Measurements from ENCODE around the gene MMP26.

The MMP26 gene

DNA sequence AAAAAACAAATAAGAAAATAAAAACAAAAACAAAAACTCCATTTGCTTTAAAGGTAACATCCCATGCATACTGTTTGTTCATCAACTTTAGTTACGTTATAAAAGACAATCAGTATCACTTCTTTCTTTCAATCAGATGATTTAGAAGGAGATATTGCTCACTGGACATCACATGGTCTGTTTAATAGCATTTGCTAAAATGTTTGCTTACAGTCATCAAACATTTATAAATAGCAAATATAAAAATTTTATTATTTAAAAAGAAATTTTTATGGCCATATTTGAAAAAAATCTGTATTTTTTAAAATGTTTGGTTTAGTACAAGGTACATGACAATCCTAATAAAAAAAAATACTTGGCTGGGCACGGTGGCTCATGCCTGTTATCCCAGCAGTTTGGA is 22.6 kb downstream of the MMP26 start:
- DNase-seq, result no peak

DNA sequence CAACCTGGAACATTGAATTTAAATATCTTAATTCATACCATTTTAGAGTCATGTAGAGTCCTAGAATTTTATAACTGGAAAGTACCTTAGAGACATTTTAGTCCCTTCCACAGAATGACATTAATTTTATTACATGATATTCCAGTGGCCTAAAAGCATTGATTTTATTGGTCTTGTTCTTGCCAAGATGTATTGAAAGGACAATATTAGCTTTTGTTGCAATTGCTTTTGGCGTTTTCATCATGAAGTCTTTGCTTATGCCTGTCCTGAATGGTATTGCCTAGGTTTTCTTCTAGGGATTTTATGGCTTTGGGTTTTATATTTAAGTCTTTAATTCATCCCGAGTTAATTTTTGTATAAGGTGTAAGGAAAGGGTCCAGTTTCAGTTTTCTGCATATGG is 36.2 kb downstream of the MMP26 start:
- DNase-seq, result no peak

DNA sequence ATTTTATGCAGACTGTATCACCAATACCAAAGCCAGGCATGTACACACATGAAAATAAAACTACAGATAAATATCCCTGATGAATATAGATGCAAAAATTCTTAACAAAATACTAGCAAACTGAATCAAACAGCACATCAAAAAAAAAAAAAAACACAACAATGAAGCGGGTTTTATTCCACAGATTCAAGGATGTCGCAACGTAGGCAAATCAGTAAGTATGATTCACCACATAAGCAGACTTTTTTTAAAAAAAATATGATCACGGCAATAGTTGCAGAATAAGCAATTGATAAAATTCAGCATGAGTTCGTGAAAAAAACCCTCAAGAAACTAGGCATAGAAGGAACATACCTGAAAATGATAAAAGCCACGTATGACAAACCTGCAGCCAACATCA is 43.9 kb downstream of the MMP26 start:
- no peak for DNase-seq

DNA sequence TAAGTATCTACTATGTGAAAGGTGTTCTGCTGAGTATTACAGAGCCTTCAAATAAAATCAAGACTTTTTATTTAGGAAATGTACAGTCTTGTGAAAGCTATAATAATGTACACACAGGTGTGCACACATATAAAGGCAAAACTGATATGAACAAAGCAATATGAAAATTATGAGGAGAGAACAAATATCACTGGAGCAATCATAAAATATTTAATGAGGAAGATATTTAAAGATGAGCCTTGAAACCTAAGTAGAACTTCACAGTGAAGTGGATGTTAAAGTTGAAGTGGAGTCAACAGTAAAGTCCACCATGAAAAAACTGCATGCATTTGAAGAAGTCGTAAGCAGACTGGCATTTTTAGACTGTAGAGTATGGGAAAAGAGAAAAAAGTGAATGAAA is 46.6 kb downstream of the MMP26 start:
- DNase-seq, result no peak

All from DMS153 (cell line).